ENCODE data around the gene SFXN5. TPM values are rescaled to one million over a fixed set of nuclear protein-coding genes. Genes with fewer than 3 reads are reported as not detected.

Gene SFXN5
- total RNA-seq, 1 donor from 2014 or later, result 15.4 TPM

DNA sequence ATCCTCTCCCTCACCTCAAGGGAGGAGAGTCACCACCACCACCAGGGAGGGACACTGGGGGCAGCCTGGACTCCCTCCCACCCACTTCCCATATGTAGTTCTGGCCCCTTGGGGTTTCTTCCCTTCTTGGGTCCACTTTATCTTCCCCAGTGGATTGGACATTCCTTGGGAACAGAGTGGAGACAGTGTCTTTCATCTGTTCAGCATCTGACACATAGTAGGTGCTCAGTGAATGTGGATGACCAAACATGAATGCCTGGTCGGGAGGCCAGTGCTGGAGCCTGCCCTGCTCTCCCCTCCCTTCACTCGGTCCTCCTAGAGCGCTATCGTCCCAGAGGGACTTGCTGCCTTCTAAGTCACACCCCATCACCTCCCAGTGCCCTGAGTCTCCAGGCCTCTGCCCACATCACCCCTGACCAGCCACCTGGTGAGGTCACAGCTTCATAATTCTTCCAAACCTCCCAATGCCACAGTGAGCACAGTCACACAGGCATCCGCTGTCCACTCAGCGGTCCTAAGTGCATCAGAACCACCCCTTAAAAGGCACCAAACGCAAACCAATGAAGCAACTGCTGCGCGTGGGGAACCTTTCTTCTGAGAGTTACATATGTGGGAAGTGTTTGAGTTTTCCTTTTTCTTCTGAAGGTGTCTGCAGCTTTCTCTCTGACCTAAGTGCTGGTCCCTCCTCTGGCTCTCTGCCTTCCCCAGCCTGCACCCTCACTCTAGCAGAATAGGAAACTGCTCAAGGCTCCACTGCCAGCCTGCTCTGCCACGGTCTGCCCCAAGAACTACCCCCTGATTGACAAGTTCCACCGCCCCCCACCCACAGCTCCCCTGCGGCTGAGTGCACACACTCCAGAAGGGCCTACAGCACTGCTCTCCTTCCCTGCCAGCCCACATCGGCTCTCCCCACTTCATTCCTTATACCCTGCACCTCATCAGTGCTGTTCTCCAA, 7.2 kb upstream of the SFXN5 start:
- ATAC-seq (no peak), DNase-seq (no peak)
- Histone ChIP-seq H3K4me1 (no peaks in the 10 kb centered on the region), H3K27ac (no peak overlapping the region), H3K36me3 (peaks cover 13% of the 10 kb centered on the region), H3K27me3 (ENCODE audit: low read depth) (no peaks in the 10 kb centered on the region), H3K9me3 (no peaks in the 10 kb centered on the region), H3K4me3 (no peak overlapping the region)
- TF ChIP-seq, protein P1, sequence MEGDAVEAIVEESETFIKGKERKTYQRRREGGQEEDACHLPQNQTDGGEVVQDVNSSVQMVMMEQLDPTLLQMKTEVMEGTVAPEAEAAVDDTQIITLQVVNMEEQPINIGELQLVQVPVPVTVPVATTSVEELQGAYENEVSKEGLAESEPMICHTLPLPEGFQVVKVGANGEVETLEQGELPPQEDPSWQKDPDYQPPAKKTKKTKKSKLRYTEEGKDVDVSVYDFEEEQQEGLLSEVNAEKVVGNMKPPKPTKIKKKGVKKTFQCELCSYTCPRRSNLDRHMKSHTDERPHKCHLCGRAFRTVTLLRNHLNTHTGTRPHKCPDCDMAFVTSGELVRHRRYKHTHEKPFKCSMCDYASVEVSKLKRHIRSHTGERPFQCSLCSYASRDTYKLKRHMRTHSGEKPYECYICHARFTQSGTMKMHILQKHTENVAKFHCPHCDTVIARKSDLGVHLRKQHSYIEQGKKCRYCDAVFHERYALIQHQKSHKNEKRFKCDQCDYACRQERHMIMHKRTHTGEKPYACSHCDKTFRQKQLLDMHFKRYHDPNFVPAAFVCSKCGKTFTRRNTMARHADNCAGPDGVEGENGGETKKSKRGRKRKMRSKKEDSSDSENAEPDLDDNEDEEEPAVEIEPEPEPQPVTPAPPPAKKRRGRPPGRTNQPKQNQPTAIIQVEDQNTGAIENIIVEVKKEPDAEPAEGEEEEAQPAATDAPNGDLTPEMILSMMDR (IDR thresholded peaks at IDR 0.05), result no peak
- intact Hi-C loops (cut with DNase I), result no loop called here

DNA sequence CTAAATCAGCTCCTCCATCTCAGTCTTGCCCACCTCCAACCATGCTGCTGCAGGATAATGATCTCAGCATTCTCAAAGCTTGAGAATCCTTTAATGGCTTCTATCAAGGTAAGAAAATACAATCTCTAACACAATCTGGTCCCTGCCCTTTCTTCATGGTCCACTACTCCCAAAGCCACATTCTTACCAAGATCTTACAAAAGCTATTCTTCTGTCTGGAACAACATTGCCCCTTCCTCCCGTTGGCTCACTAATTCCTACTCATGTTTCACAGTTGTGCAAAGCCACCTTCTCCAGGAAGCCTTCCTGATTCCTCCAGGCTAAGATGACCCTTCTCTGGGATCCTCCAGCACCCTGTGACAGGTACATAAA, 5.9 kb upstream of the SFXN5 start:
- intact Hi-C loops (cut with DNase I), result no loop called here
- Histone ChIP-seq H3K36me3 (peaks cover 13% of the 10 kb centered on the region), H3K4me3 (no peak overlapping the region), H3K4me1 (peaks cover 2% of the 10 kb centered on the region), H3K27ac (no peak overlapping the region), H3K9me3 (no peaks in the 10 kb centered on the region), H3K27me3 (ENCODE audit: low read depth) (no peaks in the 10 kb centered on the region)
- no peak for ATAC-seq
- DNase-seq, result no peak
- TF ChIP-seq, protein P1 (IDR thresholded peaks at IDR 0.05), result no peak

DNA sequence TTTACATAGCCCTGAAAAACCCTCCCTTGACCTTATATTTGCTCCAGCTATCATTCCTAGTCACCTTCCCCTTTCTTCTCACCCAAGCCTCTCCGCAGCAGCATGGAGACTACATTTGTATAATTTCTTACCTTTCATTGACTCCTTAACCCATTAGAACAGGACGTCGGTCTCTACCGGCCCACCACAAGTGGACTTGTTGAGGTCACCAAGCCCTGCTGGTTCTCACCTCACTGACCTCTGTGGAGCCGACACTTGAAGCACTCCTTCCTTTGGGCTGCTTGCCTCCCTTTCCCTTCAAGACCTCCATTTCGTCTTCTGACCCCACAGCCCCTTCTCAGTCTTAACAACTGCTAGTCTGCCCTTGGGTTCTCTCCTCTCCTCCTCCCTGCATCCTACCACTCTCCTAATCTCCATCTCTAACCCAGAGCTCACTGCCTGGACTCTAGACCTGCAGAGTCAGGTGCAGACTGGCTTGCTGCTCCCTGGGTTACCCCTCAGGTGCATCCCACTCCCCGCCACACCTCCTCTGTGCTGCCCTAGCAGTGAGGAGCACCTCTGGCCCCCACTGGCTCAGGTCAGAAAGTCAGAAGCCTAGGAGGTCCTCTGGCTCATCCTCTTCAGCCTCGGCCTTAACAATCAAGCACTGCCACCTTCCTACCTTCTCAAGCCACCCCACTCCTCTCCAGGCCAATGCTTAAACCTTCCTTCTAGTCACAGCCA, 5.3 kb upstream of the SFXN5 start:
- no peak for DNase-seq
- H3K4me3 ChIP-seq, result no peak overlapping the region
- TF ChIP-seq, protein P1 (IDR thresholded peaks at IDR 0.05), result no peak
- H3K36me3 ChIP-seq, result peaks cover 13% of the 10 kb centered on the region
- H3K27ac ChIP-seq, result no peak overlapping the region
- H3K4me1 ChIP-seq, result peaks cover 8% of the 10 kb centered on the region
- H3K27me3 ChIP-seq (ENCODE audit: low read depth), result no peaks in the 10 kb centered on the region
- intact Hi-C loops (cut with DNase I), result no loop called here
- no peaks in the 10 kb centered on the region for H3K9me3 ChIP-seq
- ATAC-seq, result no peak

DNA sequence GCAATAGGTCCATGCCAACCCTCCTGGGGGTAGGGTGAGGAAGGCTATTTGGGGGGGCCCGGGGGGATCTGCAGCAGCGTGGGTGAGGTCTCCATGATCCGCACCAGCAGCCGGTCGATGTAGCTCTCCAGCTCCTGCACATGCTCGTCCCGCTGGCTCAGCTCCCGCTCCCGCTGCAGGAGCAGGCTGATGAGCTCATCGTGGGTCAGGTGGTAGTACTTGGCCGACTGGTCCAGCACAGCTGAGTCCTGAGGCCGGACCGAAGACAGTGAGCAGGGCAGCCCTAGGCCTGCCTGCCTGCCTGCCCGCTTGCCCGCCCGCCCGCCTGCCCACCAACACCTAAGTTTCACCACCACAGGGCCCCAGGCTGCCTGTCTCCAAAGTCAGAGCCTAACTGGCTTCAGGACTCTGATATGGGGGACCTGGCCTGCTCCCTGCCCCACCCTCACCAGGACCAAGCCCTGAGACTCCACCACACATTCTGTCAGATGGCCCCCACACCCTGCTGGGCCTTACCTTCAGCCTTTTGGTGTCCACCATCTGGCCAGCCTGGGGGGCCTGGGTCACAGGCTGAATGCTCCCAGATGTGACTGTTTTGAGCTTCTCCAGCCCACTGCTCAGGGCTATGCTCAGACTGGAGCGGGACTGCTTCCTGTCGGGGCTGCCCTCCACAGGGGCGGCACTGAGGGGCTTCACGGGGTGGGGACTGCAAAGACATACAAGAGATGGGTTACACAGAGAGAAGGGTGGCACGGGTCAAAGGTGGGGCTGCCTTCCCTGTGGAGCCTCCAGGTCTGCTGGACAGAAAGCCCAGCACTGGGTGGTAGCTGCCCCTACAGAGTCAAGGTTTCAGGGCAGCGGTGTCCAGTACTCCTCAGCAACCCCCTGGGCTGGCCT, 4.2 kb upstream of the SFXN5 start:
- TF ChIP-seq, protein P1 (IDR thresholded peaks at IDR 0.05), result no peak
- H3K36me3 ChIP-seq, result peaks cover 13% of the 10 kb centered on the region
- H3K27ac ChIP-seq, result no peak overlapping the region
- no peaks in the 10 kb centered on the region for H3K9me3 ChIP-seq
- no peaks in the 10 kb centered on the region for H3K27me3 ChIP-seq (ENCODE audit: low read depth)
- H3K4me3 ChIP-seq, result no peak overlapping the region
- no peak for DNase-seq
- intact Hi-C loops (cut with DNase I), result no loop called here
- no peak for ATAC-seq
- peaks cover 8% of the 10 kb centered on the region for H3K4me1 ChIP-seq

Measured in lower lobe of right lung (tissue), 2 donors.